UCSD-AML1 (cell line): Measurements from ENCODE around the gene ANO4.

Experiments used
- DNase-seq: peaks from one replicate; lab custom pipeline; 2025; ENCODE audit not compliant: unreplicated experiment; lab: John Stamatoyannopoulos, UW

The ANO4 gene

DNA sequence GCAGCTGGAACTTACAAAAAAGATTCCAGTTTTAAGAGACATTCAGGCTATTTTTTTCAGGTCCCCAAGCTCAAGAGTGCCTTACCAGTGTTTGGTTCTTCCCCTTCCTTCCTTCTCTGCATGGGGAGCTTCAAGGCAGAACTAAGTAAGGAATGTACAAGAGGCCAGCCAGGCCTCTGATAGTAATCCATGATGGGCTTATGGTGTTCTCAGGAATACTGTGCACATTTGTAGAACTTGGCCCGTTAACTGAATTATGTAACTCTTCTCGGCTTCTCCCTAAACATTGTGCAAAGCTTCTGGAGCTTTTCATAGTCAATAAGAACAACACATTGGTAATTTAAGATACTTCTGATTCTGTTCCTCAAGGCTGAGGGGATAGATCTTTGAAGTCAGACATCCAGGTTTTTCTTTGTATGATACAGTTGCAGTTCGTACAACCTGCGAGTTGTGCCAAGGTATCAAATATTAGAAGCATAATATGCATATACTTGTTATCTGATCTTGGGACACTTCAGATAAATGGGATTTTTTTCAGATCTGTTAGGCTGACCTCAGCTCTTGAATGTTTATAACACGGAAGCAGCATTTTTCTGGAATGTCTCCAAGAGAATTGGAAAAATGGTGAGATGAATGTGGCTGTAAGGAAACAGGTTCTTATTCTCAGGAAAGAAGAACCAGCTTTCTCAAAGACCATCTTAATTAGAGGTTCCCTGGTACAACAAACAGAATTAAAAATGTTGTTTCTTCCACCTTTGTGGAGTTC, 148.6 kb downstream of the ANO4 start:
- DNase-seq = no peak

DNA sequence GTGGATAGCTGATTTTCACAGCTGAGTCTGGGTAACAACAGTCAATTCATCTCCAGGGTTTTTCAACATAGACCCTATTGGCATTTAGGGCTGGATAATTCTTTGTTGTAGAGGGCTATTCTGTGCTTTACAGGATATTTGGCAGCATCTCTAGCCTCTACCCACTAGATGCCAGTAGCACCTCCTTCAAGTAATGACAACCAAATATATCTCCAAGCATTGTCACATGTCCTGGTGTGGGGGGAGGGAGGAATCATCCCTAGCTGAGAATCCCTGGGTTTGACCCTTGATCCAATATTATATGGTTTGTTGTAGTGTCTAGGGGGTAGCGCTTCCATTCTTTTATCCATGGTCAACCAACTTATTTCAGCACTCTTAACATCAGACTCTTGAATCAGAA, 157.2 kb downstream of the ANO4 start:
- no peak for DNase-seq

DNA sequence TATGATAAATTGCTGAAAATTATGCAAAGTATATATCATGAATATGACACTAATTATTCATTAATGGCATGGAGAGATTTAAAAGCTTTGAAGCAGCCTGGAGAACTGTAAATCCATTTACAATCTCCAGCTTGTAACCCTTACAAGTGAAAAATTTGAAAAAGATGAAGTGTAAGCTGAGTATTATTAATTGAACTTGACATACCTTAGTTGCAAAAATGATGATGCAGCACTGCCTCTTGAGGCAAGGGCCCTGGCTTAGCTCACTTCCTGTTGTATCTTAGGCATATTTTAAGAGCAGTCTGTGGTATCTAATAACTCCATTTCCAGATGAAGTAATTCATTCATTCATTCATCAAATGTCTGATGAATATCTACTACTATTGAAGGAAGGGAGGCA, 158.6 kb downstream of the ANO4 start:
- DNase-seq = no peak

DNA sequence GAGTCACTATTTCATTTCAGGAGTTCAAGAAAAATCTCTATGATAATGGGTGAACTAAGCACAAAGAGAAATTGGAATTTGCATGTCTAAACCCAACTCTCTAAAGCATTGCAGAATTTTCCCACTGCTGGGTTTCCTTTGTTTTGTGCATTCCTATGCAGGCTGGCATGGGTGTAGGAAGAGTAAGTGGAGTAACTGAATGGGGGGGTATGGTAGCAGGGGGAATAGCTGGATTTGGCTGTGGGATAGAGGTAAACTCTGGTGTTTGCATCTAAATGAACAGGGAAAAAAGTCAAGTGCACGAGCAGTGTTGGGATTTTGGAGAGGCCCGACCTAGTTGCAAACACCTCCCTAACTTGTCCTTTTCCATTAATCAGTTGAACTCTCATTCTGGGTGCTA, 159.1 kb downstream of the ANO4 start:
- no peak for DNase-seq

DNA sequence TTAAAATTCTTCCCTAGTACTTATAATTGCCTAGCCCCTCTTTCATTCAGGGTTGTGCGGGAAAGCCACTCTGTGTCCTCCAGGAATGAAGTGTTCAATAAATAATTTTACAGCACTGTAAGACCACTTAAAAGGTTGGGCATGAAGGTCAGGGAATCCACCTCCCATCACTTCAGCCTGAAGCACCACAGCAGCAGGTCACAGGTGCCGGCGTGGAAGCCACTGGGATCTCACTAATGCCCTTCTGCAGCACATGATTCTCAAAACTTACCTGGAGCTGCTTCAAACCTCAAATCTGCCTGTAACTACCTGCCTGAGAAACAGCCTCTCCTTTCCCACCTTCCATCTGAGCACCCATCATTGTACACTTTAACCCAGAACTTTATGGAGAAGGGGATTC, 159.5 kb downstream of the ANO4 start:
- no peak for DNase-seq

DNA sequence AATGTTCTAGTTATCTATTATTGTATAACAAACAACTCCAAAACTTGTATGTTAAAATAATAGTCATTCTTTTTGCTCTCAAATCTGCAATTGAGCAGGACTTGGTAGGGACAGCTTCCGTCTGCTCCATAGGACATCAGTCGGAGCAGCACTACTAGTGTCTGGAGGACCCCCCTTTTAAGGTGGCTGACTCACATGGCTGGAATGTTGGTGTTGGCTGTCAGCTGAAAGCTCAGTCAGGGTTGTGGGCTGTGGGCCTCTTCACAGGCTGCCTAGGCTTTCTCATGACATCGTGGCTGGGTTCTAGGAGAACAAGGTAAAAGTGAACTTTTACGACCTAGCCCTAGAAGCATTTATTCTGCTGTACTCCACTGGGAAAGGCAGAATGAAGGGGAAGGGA, 160.6 kb downstream of the ANO4 start:
- no peak for DNase-seq

DNA sequence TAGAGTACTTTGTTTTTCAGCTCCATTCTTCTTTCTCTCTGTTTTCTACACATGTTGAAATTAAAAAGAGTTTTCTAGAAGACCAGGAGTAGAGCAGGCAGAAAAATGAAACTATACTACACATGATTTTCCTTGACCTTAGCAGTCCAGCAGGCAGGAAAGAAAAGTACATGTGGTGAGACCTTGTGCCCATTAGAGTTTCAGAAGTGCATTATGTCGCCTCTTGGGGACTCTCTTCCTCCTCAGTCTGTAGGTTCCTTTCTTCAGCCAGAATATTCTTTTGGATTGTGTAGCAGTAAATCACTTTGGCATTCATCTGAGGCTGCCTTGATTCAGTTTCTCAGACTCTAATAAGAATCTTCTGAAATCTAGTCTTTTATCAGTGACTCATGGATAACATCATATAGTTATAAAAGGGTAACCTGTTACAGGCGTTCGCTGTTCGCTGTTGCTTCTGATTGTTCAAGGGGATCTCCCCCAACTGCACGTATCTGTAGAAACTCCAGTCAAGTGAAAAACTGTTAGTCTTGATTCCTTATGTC, 161.8 kb downstream of the ANO4 start:
- no peak for DNase-seq

DNA sequence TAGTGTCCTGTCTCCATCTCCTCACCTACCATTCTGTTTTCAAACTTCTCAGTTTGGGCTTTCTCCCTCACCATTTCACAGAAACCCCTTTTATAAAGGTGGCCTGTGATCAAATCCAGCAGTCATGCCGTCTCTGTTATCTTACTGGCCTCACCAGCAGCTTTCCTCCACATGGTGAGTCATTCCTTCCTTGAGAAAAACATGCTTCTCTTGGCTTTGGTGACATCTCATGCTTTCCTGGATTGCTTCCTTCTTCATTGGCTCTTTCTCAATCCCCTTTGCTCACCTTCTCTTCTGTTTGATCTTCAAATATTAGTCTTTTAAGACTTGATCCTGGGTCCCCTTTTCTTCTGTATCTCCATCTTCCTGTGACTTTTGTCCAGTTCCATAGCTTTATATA, 164.9 kb downstream of the ANO4 start:
- no peak for DNase-seq

DNA sequence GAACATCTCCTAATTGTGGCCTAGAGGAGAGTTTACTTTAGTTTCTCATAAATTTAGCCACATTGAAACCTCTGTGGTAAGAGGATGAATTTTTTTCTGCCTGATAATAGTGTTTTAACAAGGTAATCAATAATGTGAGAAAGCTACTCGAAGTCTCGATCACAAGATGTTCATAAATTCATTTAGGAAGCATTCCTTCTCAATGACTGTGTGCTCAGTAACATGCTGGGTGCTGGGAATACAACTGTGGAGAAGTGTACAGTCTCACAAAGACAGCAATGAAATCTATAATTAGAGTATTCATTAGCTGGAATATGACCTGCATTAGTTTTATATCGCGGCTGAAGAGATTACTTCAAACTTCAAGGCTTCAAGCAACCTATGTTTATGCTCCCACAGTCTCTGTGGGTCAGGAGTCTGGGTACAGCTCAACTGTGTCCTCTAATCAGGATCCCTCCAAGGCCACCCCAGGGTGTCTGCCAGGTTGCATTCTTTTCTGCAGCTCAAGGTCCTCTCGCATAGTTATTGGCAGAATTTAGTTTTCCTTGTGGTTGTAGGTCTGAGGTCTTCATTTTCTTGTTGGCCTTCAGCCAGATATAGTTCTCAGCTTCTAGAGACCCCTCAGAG, 167.6 kb downstream of the ANO4 start:
- DNase-seq = no peak

DNA sequence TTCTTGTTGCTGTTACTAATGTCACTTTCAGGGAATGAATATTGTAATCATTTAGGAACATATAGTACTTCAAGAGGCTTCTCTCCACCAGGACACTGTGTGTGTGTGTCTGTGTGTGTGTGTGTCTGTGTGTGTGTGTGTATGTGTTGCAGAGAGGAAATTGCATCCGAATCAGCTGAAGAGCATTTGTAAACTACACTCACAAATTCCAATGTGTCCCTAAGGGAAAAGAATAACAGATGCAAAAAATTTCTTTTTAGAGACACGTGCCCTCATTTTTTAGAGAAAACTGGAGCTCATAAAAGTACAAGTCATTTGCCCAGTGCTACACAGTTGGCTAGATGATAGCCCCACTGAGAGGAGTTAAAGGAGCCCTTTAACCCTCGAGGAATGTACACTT, 168.8 kb downstream of the ANO4 start:
- no peak for DNase-seq

DNA sequence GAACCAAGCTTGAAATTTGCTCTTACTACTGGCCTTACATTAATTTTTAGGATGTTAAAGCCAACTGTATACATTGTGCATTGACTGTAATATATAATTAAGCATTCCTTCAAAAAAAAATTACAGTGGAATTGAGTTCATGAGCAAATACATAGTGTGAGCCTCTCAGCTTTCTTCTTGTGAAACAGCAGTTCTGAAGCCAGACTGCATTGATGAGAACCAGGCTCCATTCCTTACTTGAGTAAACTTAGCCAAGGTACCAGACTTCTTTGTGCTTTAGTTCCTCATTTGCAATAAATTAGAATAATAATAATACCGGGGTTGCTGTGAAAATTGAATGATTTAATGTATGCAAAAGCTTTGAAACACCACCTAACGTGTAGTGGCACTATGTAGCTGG, 169.5 kb downstream of the ANO4 start:
- DNase-seq = no peak

DNA sequence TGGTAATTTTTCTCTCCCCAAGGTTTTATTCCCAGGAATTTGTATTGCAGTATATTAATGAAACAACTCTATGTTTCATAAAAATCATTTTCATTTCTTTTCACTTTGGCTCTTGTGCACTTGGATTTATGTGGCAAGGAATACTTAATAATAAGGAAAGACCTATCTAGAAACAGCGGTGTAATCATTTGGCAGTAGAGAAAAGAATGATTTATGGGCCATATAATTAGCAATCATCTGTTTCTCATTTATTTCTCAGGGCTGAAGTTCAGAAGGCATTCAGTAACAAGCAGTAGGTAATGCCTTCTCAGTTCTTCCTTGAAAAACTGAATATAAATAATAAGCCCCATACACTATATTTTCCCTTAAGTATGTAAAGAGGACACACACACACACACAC, 172.6 kb downstream of the ANO4 start:
- DNase-seq = no peak

DNA sequence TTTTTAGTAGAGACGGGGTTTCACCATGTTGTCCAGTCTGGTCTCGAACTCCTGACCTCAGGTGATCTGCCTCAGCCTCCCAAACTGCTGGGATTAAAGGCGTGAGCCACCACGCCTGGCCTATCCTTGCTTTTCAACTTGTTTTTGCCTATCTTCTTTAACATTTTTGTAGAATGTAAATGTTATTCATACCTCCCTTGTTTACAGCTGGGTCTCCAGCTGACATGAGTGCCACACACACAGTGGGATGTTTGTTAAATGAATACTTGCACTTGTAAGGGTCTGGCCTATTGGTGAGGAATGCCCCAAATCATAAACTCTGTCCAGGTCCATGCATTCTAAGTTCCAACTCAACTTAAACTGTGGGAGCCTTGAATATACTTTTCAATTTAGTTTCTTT, 176.3 kb downstream of the ANO4 start:
- no peak for DNase-seq

DNA sequence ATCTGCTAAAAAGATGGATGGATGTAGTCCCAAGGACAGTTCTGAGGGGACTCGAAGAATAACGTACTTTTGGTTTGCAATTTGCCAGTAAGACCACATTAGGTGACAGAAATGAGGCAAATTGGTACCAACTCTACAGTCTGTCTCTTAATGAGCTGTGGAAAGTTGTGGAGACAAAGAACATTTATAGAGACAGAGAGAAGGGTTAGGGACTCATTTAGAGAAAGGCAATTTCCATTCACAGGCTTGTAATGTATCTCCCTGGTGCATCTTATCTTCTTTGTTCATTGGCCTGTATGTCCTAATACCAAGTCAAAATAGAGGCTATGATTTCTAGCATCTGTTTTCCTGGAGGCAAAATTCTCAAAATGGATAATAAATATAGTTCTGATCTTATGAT, 177.5 kb downstream of the ANO4 start:
- no peak for DNase-seq

DNA sequence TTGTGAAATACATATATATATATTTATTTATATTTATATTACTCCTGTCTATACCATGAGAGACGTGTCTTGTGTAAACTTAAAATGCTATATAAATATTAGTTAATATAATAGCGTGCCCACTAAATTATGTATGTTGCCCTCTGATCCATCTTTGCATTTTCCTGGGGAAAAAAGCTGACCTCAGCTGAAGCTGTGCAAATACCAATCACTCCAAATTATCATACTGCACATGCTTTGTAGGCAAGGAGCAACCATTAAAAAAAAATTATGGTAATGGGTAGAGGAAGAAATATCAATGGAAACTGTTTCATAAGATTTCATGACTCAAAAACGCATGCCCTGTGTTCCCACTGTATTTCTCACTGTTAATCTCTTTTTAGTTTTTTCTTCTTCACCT, 179.8 kb downstream of the ANO4 start:
- no peak for DNase-seq

DNA sequence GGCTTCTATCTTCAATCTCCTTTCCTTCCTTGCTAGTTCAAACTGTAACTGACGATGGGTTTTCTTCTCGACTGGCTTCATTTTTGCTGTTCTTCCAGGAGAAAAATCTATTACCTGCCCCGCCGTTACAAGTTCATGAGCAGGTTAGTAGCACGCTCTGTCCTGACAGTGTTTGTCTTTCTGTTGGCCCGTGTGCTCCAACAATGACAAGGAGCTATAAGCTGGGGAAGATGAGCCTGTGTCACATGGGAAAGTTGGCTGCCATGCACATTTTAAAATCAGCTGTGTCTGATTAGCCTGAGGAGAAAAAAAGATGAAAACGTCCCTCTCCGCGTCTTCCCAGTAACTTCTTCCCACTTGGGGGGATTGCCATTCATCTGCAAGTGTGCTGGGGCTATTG, 180.2 kb downstream of the ANO4 start:
- no peak for DNase-seq

DNA sequence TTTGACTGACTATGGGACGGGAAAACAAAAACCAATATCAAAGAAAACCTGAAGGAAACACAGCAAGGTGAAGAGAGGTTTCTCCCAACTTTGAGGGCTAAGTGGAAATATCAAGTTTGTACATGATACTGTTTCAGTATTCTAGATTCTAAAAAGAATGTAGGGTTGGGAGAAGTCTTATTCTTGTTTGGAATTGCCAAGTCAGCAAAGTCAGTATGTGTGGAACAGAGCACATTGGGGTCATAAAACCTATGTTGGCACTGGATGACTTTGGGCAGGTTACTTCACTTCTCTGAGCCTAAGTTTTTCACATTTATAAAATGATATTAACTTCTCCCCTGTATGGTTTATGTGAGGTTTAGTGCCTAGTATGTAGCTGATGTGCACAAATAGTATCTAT, 182.2 kb downstream of the ANO4 start:
- no peak for DNase-seq

DNA sequence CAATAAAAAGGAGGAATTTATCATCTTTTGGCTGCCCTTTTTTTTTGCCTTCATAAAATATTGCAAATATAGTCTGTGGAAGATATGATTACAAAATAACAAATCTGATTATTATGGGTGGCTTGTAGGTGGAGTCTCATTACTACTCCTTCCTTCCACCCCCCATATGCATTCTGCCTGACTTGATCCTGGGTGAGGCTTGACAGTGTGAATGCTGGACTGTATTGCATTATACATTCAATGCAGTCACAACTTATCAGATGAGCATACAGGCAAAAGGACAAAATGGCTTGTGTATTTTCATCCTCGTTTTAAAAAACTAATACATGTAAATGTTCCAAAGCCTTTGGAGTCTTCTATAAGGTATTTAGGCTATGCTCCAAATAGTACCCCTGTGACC, 186.3 kb downstream of the ANO4 start:
- no peak for DNase-seq

DNA sequence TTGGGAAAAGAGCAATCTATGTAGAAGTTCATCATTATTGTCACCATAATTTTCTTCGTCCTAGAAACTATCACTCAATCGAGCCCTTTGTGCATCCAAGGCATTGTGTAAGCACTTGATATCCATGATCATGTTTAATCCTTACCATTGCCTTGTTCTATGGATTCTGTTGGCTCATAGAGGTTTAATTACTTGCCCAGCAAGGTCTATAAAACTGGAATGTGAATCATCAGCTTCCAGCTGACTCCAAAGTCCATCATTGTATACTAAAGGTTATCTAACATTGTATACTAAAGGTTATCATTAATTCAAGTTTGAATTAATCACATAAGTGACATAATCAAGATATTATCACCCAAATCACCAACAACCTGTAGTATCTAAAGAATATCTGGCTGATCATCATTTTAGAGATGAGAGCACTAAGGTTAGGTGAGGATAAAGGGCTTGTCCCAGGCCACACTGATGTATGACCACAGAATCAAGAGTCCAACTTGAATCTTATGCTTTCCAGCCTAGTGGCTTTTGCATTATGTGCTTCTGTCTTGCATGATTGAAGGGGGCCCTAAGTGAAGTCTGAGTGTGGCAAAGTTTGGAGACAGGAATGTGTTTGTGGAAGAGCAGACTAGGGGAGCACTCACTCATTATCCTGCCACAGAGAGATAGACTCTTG, 188.1 kb downstream of the ANO4 start:
- DNase-seq = no peak

DNA sequence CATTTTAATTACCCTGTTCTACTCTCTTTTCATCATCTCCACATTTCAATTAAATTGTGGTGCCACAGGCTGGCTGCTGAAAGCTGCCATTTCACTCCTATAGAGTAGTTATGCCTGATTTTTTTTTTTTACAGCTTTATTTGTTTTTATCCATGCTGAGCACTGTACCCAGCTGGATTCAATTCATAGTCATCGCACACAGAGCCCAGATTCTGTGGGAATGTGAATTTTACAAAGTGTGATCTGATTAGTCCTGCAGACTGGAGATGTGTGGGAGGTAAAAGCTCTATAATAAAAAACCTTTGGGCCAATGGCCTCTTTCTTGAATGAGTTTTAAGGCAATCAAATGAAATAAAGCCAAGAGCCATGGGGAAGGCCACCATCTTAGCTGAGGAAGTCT, 190.2 kb downstream of the ANO4 start:
- no peak for DNase-seq

DNA sequence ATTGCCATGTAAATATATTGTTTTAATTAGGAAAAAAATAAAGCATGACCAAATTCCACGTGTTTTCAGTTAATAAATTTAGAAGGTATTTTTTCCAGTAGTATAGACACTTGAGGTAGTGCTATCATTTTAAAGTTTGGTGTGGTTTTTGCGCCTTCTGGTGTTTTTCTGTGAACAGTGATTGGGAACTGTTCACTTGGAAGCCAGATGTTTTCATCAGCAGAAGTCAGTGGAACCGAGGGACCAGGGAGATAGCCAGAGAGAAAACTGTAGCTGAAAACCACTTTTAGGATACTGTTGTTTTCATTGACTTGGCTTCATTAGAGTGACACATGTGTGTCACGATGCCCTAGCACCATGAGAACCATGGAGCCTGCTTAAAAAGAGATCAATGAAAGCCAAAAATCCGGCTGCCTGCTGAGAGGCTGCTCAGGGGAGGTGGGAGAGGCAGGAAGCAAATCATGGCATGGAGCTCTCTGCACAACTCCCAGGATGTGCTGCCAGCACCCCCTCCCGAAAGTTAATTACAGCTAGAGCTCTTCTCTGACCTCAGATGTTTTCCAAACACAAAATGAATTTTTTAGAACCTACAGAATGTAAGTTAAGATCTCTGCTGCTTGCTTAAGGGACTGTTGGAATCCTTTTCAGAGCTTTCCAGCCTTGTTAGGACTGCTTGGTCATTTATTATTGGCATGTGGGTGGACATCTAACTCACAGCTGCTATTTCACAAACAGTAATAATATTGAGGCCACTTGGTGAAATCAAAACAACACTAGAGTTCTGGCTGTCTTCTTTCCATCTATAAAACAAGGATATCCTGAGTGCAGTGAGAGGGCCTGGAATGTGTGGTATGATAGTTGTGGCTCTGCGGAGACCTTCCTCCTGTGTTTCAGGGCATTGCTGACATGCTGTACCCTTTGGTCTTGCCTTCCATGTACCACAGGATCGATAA, 192.3 kb downstream of the ANO4 start:
- DNase-seq = no peak
